ENCODE measurements around the gene GREM2. TPM values are rescaled to one million over a fixed set of nuclear protein-coding genes. Genes with fewer than 3 reads are reported as not detected.

Gene GREM2
- total RNA-seq, 1 donor from 2014 or later = not detected

DNA sequence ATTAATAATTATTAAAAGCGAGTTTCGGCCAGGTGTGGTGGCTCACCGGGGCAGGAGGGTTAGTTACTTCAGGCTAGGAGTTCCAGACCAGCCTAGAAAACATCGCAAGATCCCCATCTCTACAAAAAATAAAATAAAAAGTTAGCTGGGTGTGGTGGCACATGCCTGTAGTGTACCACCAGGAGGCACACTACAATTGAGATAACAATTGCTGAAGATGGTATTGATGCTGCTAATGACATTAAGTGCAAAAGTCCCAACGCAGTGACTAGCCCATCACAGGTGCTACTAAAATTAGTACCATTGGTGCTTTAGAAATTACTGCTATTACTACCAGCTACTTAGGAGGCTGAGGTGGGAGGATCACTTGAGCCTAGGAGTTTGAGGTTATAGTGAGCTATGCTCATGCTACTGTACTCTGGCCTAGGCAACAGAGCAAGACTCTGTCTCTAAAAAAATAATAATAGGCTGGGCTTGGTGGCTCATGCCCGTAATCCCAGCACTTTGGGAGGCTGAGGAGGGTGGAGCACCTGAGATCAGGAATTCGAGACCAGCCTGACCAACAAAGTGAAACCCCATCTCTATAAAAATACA is 156.6 kb downstream of the GREM2 start:
- DNase-seq (ENCODE audit: low read depth) = peak; percentile 2

DNA sequence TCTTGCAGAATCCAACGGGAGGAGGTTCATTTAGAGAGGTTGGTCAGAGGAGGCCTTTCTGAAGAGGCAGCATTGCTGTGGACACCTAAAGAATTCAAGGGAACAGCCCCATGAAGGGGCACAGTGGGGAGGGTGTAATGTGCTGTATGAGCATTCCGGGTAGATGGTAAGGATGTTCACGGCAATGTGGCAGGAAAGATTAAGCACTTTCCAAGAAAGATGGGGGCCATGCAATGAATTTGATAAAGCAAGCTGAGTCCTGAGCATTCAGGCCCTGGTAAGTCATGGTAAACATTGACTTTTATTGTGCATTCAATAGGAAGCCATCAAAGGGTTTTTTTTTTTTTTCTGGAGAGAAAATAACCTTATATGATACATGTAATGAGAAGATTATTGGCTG is 166.6 kb downstream of the GREM2 start:
- no peak for DNase-seq (ENCODE audit: low read depth)

DNA sequence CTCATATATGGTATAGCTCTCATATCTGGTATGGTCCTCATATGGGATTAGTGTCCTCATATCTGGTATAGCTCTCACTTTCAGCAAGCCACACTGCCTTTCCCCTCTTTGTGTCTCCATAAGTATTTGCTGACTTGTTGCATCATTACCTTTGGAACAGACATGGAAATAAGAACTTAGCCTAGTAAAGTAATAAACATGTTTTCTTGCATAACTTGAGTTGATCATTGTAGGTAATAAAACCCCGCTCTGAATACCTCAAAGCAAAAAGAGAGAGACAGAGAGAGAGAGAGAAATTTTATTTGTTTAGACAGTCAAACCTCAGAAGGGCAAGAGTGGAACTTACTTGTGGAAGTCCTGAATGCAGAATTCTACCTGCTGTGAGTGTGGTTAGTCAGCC is 170.3 kb downstream of the GREM2 start:
- peak; percentile 45 for DNase-seq (ENCODE audit: low read depth)
